SK-N-SH (cell line): ENCODE results near the gene EPHB2. TPM values are rescaled to one million over a fixed set of nuclear protein-coding genes. Genes with fewer than 3 reads are reported as not detected.

Experiments used
- CTCF ChIA-PET: fragments of 300-600, 350-600 bp; formaldehyde crosslinking; extraction: SDS; loops from one replicate; lab custom pipeline; 2021; lab: Yijun Ruan, JAX
- POLR2A ChIA-PET: fragments of 350-600 bp; sonication (Branson Sonifier 250); formaldehyde crosslinking; extraction: SDS; loops from one replicate; lab custom pipeline; 2020; ENCODE audit warnings: antibody characterized with exemption, inconsistent platforms; lab: Yijun Ruan, JAX
- DNase-seq: peaks from one replicate; pipeline ENCODE4 v3.0.0; 2012
- H2AFZ ChIP-seq: fragments of 200-600 bp; sonication (generic); 2 replicates; pipeline ENCODE4 v1.8.1; 2016; ENCODE audit warnings: antibody characterized with exemption, mild to moderate bottlenecking, low read depth
- H3F3A ChIP-seq: fragments of 200-600 bp; sonication (generic); replicated peaks from 2 replicates; pipeline ENCODE3; 2016; ENCODE audit warnings: antibody characterized with exemption, mild to moderate bottlenecking; ENCODE audit not compliant: insufficient read depth
- H3K27ac ChIP-seq, 2 experiments: fragments of 200-500 bp in 1 of 2; fragments of 200-600 bp in 1 of 2; sonication (Bioruptor generic) in 1 of 2; sonication (generic), shearing (Covaris generic) in 1 of 2; 2 replicates each; pipeline versions ENCODE4 v1.5.1 to v1.6.1; 2014 to 2016; ENCODE audit warnings: low read depth in 2 of 2, inconsistent platforms in 1 of 2, low read length in 1 of 2, mild to moderate bottlenecking in 1 of 2, mixed read lengths in 1 of 2
- H3K27me3 ChIP-seq: fragments of 200-600 bp; sonication (generic), shearing (Covaris generic); 2 replicates; pipeline ENCODE4 v1.6.1; 2016; ENCODE audit warnings: mixed run types; ENCODE audit not compliant: insufficient read depth
- H3K36me3 ChIP-seq, 2 experiments: fragments of 200-500 bp in 1 of 2; fragments of 200-600 bp in 1 of 2; sonication (Bioruptor generic) in 1 of 2; sonication (generic) in 1 of 2; replicated peaks in 1 of 2; 2 replicates each; pipeline versions ENCODE3 to v1.5.1; 2014 to 2016; ENCODE audit warnings: low read length in 1 of 2, mild to moderate bottlenecking in 1 of 2; ENCODE audit not compliant: insufficient read depth in 2 of 2, control insufficient read depth in 1 of 2
- H3K4me1 ChIP-seq, 2 experiments: fragments of 200-500 bp in 1 of 2; fragments of 200-600 bp in 1 of 2; sonication (Bioruptor generic) in 1 of 2; sonication (generic), shearing (Covaris generic) in 1 of 2; 2 replicates each; pipeline versions ENCODE4 v1.5.1 to v1.6.1; 2014 to 2016; ENCODE audit warnings: low read depth in 1 of 2, low read length in 1 of 2, mixed run types in 1 of 2; ENCODE audit not compliant: insufficient read depth in 2 of 2, control insufficient read depth in 1 of 2
- H3K4me2 ChIP-seq: fragments of 200-600 bp; sonication (generic), shearing (Covaris generic); 2 replicates; pipeline ENCODE4 v1.6.1; 2017; ENCODE audit warnings: mixed run types
- H3K4me3 ChIP-seq, 2 experiments: fragments of 200-500 bp in 1 of 2; fragments of 200-600 bp in 1 of 2; sonication (Bioruptor generic) in 1 of 2; sonication (generic), shearing (Covaris generic) in 1 of 2; 2 replicates each; pipeline versions ENCODE4 v1.5.1 to v1.8.1; 2014 to 2016; ENCODE audit warnings: low read depth in 2 of 2, inconsistent platforms in 1 of 2, low read length in 1 of 2, mild to moderate bottlenecking in 1 of 2, mixed read lengths in 1 of 2, moderate library complexity in 1 of 2
- H3K79me2 ChIP-seq: fragments of 200-600 bp; sonication (generic); 2 replicates; pipeline ENCODE4 v1.8.1; 2017; ENCODE audit warnings: mild to moderate bottlenecking; ENCODE audit not compliant: insufficient read depth
- H3K9ac ChIP-seq: fragments of 200-600 bp; sonication (generic); 2 replicates; pipeline ENCODE4 v1.6.1; 2017; ENCODE audit warnings: mixed run types
- H3K9me2 ChIP-seq: fragments of 200-600 bp; sonication (generic); 2 replicates; pipeline ENCODE4 v1.6.1; 2017; ENCODE audit warnings: mixed run types
- H3K9me3 ChIP-seq: fragments of 200-600 bp; sonication (generic); 2 replicates; pipeline ENCODE4 v1.6.1; 2017; ENCODE audit warnings: mixed run types, mild to moderate bottlenecking, moderate library complexity
- H4K20me1 ChIP-seq: fragments of 200-600 bp; sonication (generic); 2 replicates; pipeline ENCODE4 v1.6.1; 2017; ENCODE audit warnings: mild to moderate bottlenecking, mixed run types; ENCODE audit not compliant: insufficient read depth
- ELF1 ChIP-seq: IDR thresholded peaks from 2 replicates; pipeline ENCODE4 v1.4.0; 2012
- EP300 ChIP-seq, 2 experiments: IDR thresholded peaks; 2 replicates each; pipeline versions ENCODE4 v1.4.0 to v1.6.1; 2012; ENCODE audit warnings: borderline replicate concordance in 1 of 2, low read depth in 1 of 2, low read length in 1 of 2
- EZH2phosphoT487 ChIP-seq: fragments of 200-600 bp; sonication (generic); IDR thresholded peaks from 2 replicates; pipeline ENCODE4 v1.6.1; 2017; ENCODE audit warnings: low read depth, mixed run types, mild to moderate bottlenecking, antibody characterized with exemption, moderate library complexity, borderline replicate concordance
- FOSL2 ChIP-seq: IDR thresholded peaks from 2 replicates; pipeline ENCODE4 v1.4.0; 2012; ENCODE audit warnings: low read depth, mild to moderate bottlenecking, moderate library complexity, borderline replicate concordance
- GABPA ChIP-seq: IDR thresholded peaks from 2 replicates; pipeline ENCODE4 v1.4.0; 2012; ENCODE audit warnings: low read depth, mild to moderate bottlenecking
- GATA2 ChIP-seq: sonication (generic); formaldehyde crosslinking; IDR thresholded peaks from 2 replicates; pipeline ENCODE4 v1.5.0; 2020; ENCODE audit warnings: mild to moderate bottlenecking, missing genetic modification reagents
- MEF2A ChIP-seq: IDR thresholded peaks from 2 replicates; pipeline ENCODE4 v1.4.0; 2012; ENCODE audit warnings: low read depth, borderline replicate concordance
- MXI1 ChIP-seq: IDR thresholded peaks from 2 replicates; pipeline ENCODE4 v1.6.1; 2012; ENCODE audit warnings: mild to moderate bottlenecking, low read depth, low read length, improper control_type of control experiment
- RFX5 ChIP-seq: IDR thresholded peaks from 2 replicates; pipeline ENCODE4 v1.6.1; 2012; ENCODE audit warnings: mild to moderate bottlenecking, improper control_type of control experiment, low read length
- YY1 ChIP-seq: IDR thresholded peaks from 2 replicates; pipeline ENCODE4 v1.4.0; 2012; ENCODE audit warnings: low read depth, mild to moderate bottlenecking
- WGBS: methylation state at CpG from one replicate; pipeline ENCODE4 v1.1.6; 2017; ENCODE audit warnings: low lambda C conversion rate; 5-methylcytosine and 5-hydroxymethylcytosine counted together
- polyA plus RNA-seq, 3 experiments: library from polyadenylated mRNA; depleted of rRNA; stranded (reverse); fragments of >200 nt; gene quantifications; 2 replicates each; pipeline ENCODE4 v1.2.3, GENCODE V29; 2012
- TF ChIP-seq, protein P1 (sequence below): IDR thresholded peaks from 2 replicates; pipeline ENCODE4 v1.4.0; 2012; ENCODE audit warnings: low read depth
- TF ChIP-seq, protein P2 (sequence below): fragments of 150-350 bp; IDR thresholded peaks from 2 replicates; pipeline ENCODE4 v1.6.1; 2017; ENCODE audit warnings: antibody characterized with exemption, low read length, low read depth, borderline replicate concordance
- TF ChIP-seq, protein P3 (sequence below): fragments of 150-350 bp; IDR thresholded peaks from 2 replicates; pipeline ENCODE4 v1.6.1; 2016; ENCODE audit warnings: mild to moderate bottlenecking, low read depth, low read length
- TF ChIP-seq, protein P4 (sequence below): IDR thresholded peaks from 2 replicates; pipeline ENCODE4; 2012
- TF ChIP-seq, protein P5 (sequence below): IDR thresholded peaks from 2 replicates; pipeline ENCODE4 v1.4.0; 2012; ENCODE audit warnings: low read depth, borderline replicate concordance
- TF ChIP-seq, protein P6 (sequence below): IDR thresholded peaks from 2 replicates; pipeline ENCODE4 v1.6.1; 2012; ENCODE audit warnings: mild to moderate bottlenecking, low read depth, low read length, moderate library complexity
- TF ChIP-seq, protein P7 (sequence below): IDR thresholded peaks from 2 replicates; pipeline ENCODE4 v1.4.0; 2012; ENCODE audit warnings: low read depth, borderline replicate concordance

Gene EPHB2
- polyA plus RNA-seq, 1 of the 3 experiments (the other 2 are of a cell fraction): 25.2 TPM

DNA sequence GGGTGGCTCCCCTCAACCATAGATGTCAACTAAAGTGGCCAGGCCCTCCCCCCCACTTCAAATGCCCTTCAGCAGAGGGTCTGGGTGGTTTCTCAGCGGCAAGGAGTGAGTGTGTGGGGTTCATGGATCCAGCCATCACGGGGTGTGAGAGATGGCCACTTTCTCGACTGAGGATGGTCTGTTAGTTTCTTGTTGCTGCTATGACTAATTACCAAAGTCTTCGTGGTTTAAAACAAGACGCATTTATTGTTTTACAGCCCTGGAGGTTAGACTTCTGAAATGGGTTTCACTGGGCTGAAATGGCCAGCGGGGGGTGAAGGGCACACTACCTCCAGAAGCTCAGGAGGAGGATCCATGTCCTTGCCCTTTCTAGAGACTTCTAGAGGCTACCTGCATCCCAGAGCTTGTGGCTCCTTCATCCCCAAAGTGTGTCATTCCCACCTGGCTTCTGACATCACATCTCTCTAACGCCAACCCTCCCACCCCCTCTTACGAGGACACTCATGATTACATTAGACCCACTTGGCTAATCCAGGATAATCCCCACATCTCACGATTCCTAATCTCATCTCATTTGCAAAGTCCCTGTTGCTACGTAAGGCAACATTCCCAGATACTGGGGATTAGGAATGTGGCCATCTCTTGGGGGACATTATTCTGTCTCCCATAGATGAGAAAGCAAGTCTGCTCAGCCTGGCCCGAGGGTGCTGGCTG is 53.0 kb downstream of the EPHB2 start:
- TF ChIP-seq, protein P1, sequence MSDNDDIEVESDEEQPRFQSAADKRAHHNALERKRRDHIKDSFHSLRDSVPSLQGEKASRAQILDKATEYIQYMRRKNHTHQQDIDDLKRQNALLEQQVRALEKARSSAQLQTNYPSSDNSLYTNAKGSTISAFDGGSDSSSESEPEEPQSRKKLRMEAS: no peak
- TF ChIP-seq, protein P2, sequence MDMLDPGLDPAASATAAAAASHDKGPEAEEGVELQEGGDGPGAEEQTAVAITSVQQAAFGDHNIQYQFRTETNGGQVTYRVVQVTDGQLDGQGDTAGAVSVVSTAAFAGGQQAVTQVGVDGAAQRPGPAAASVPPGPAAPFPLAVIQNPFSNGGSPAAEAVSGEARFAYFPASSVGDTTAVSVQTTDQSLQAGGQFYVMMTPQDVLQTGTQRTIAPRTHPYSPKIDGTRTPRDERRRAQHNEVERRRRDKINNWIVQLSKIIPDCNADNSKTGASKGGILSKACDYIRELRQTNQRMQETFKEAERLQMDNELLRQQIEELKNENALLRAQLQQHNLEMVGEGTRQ: no peak
- no peak for TF ChIP-seq EZH2phosphoT487
- TF ChIP-seq, protein P3, sequence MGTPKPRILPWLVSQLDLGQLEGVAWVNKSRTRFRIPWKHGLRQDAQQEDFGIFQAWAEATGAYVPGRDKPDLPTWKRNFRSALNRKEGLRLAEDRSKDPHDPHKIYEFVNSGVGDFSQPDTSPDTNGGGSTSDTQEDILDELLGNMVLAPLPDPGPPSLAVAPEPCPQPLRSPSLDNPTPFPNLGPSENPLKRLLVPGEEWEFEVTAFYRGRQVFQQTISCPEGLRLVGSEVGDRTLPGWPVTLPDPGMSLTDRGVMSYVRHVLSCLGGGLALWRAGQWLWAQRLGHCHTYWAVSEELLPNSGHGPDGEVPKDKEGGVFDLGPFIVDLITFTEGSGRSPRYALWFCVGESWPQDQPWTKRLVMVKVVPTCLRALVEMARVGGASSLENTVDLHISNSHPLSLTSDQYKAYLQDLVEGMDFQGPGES: no peak
- no peak for TF ChIP-seq MEF2A
- TF ChIP-seq RFX5: no peak
- no peak for TF ChIP-seq ELF1
- no peak for TF ChIP-seq MXI1
- TF ChIP-seq, protein P4, sequence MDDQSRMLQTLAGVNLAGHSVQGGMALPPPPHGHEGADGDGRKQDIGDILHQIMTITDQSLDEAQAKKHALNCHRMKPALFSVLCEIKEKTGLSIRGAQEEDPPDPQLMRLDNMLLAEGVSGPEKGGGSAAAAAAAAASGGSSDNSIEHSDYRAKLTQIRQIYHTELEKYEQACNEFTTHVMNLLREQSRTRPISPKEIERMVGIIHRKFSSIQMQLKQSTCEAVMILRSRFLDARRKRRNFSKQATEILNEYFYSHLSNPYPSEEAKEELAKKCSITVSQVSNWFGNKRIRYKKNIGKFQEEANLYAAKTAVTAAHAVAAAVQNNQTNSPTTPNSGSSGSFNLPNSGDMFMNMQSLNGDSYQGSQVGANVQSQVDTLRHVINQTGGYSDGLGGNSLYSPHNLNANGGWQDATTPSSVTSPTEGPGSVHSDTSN: no peak
- TF ChIP-seq, protein P5, sequence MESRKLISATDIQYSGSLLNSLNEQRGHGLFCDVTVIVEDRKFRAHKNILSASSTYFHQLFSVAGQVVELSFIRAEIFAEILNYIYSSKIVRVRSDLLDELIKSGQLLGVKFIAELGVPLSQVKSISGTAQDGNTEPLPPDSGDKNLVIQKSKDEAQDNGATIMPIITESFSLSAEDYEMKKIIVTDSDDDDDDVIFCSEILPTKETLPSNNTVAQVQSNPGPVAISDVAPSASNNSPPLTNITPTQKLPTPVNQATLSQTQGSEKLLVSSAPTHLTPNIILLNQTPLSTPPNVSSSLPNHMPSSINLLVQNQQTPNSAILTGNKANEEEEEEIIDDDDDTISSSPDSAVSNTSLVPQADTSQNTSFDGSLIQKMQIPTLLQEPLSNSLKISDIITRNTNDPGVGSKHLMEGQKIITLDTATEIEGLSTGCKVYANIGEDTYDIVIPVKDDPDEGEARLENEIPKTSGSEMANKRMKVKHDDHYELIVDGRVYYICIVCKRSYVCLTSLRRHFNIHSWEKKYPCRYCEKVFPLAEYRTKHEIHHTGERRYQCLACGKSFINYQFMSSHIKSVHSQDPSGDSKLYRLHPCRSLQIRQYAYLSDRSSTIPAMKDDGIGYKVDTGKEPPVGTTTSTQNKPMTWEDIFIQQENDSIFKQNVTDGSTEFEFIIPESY: no peak
- no peak for TF ChIP-seq EP300 (IDR thresholded peaks at IDR 0.05; ENCODE audit: borderline replicate concordance in 1 of 2, low read depth in 1 of 2, low read length in 1 of 2)
- TF ChIP-seq, protein P6, sequence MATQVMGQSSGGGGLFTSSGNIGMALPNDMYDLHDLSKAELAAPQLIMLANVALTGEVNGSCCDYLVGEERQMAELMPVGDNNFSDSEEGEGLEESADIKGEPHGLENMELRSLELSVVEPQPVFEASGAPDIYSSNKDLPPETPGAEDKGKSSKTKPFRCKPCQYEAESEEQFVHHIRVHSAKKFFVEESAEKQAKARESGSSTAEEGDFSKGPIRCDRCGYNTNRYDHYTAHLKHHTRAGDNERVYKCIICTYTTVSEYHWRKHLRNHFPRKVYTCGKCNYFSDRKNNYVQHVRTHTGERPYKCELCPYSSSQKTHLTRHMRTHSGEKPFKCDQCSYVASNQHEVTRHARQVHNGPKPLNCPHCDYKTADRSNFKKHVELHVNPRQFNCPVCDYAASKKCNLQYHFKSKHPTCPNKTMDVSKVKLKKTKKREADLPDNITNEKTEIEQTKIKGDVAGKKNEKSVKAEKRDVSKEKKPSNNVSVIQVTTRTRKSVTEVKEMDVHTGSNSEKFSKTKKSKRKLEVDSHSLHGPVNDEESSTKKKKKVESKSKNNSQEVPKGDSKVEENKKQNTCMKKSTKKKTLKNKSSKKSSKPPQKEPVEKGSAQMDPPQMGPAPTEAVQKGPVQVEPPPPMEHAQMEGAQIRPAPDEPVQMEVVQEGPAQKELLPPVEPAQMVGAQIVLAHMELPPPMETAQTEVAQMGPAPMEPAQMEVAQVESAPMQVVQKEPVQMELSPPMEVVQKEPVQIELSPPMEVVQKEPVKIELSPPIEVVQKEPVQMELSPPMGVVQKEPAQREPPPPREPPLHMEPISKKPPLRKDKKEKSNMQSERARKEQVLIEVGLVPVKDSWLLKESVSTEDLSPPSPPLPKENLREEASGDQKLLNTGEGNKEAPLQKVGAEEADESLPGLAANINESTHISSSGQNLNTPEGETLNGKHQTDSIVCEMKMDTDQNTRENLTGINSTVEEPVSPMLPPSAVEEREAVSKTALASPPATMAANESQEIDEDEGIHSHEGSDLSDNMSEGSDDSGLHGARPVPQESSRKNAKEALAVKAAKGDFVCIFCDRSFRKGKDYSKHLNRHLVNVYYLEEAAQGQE: no peak
- TF ChIP-seq, protein P7, sequence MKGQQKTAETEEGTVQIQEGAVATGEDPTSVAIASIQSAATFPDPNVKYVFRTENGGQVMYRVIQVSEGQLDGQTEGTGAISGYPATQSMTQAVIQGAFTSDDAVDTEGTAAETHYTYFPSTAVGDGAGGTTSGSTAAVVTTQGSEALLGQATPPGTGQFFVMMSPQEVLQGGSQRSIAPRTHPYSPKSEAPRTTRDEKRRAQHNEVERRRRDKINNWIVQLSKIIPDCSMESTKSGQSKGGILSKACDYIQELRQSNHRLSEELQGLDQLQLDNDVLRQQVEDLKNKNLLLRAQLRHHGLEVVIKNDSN: no peak
- TF ChIP-seq GATA2 (CRISPR knock-in tag): no peak
- TF ChIP-seq YY1: no peak
- no peak for TF ChIP-seq FOSL2
- no peak for TF ChIP-seq GABPA
- TF ChIP-seq, all 33 proteins: peak for 0

More for the DNA sequence above, 53.0 kb downstream of the EPHB2 start:
- H3K79me2 ChIP-seq: peaks cover 35% of the 10 kb centered on the region; the same call in 1 of the 2 replicates
- H3K27ac ChIP-seq: no peak overlapping the region
- no peak overlapping the region for H3K4me2 ChIP-seq
- ChIA-PET CTCF (interaction anchor here (1.0 to 1.5 kb wide), 3 partner anchors 11 to 99 kb away, joined by 3 to 4 read pairs (median 3); no protein-coding TSS in a partner anchor), POLR2A (no interaction called here)
- peaks cover 0 to 4% of the 10 kb centered on the region in 2 experiments; a peak in 1 of 4 replicates for H3K4me1 ChIP-seq
- no peak for DNase-seq
- no peak overlapping the region for H3K4me3 ChIP-seq
- no peaks in the 10 kb centered on the region for H3K36me3 ChIP-seq
- no peaks in the 10 kb centered on the region for H3K27me3 ChIP-seq
- H4K20me1 ChIP-seq: peaks cover 22% of the 10 kb centered on the region; the same call in 1 of the 2 replicates
- H2AFZ ChIP-seq: no peak overlapping the region
- 94% methylated on average over 10 of the region's 11 CpGs for WGBS
- H3K9ac ChIP-seq: no peak overlapping the region
- H3K9me3 ChIP-seq: no peaks in the 10 kb centered on the region
- H3F3A ChIP-seq: no peaks in the 10 kb centered on the region
- H3K9me2 ChIP-seq: no peaks in the 10 kb centered on the region
